Trophoblast cell (in vitro differentiated cells and primary cell): ENCODE data around the gene FGF22.

Experiments used
- DNase-seq, 2 donors: peaks; one replicate each; pipeline ENCODE4 v3.0.0-alpha.2; 2016
- H2AFZ ChIP-seq: 2 replicates; pipeline ENCODE4 v1.6.1; 2013; ENCODE audit warnings: low read length, moderate library complexity, mild to moderate bottlenecking; ENCODE audit not compliant: insufficient read depth, poor library complexity
- H2AK5ac ChIP-seq: 2 replicates; pipeline ENCODE4 v1.6.1; 2013; ENCODE audit warnings: mild to moderate bottlenecking, low read length
- H2BK120ac ChIP-seq: 2 replicates; pipeline ENCODE4 v1.6.1; 2013; ENCODE audit warnings: low read length, mild to moderate bottlenecking, moderate library complexity; ENCODE audit not compliant: insufficient read depth, poor library complexity
- H2BK12ac ChIP-seq: 2 replicates; pipeline ENCODE4 v1.6.1; 2013; ENCODE audit warnings: mild to moderate bottlenecking, low read length, moderate library complexity
- H2BK5ac ChIP-seq: 2 replicates; pipeline ENCODE4 v1.6.1; 2013; ENCODE audit warnings: low read length, low read depth, moderate library complexity, mild to moderate bottlenecking; ENCODE audit not compliant: poor library complexity
- H3K14ac ChIP-seq: 2 replicates; pipeline ENCODE4 v1.6.1; 2013; ENCODE audit warnings: mild to moderate bottlenecking, low read length
- H3K18ac ChIP-seq: 2 replicates; pipeline ENCODE4 v1.6.1; 2013; ENCODE audit warnings: mild to moderate bottlenecking, low read length
- H3K23ac ChIP-seq: 2 replicates; pipeline ENCODE4 v1.6.1; 2013; ENCODE audit warnings: low read length
- H3K27ac ChIP-seq: 2 replicates; pipeline ENCODE4 v1.5.1; 2013; ENCODE audit warnings: low read depth, mild to moderate bottlenecking, inconsistent platforms, low read length, moderate library complexity
- H3K27me3 ChIP-seq: 2 replicates; pipeline ENCODE4 v1.6.1; 2013; ENCODE audit warnings: inconsistent platforms, mild to moderate bottlenecking, low read length, moderate library complexity; ENCODE audit not compliant: insufficient read depth
- H3K36me3 ChIP-seq, 2 experiments: 1 replicate in 1 of 2; 2 replicates in 1 of 2; pipeline ENCODE4 v1.6.1; 2013; ENCODE audit warnings: low read length in 2 of 2, mild to moderate bottlenecking in 2 of 2, moderate library complexity in 1 of 2; ENCODE audit not compliant: insufficient read depth in 2 of 2, control insufficient read depth in 1 of 2
- H3K4ac ChIP-seq: 2 replicates; pipeline ENCODE4 v1.6.1; 2013; ENCODE audit warnings: low read depth, mild to moderate bottlenecking, low read length, moderate library complexity
- H3K4me1 ChIP-seq, 2 experiments: 1 replicate in 1 of 2; 2 replicates in 1 of 2; pipeline ENCODE4 v1.6.1; 2013; ENCODE audit warnings: low read length in 2 of 2, mild to moderate bottlenecking in 2 of 2, moderate library complexity in 1 of 2; ENCODE audit not compliant: insufficient read depth in 2 of 2, control insufficient read depth in 1 of 2
- H3K4me2 ChIP-seq: 2 replicates; pipeline ENCODE4 v1.6.1; 2013; ENCODE audit warnings: inconsistent platforms, mild to moderate bottlenecking, low read length, moderate library complexity
- H3K4me3 ChIP-seq: 2 replicates; pipeline ENCODE4 v1.5.1; 2013; ENCODE audit warnings: mild to moderate bottlenecking, low read depth, low read length, inconsistent platforms
- H3K79me1 ChIP-seq: one replicate; pipeline ENCODE4 v1.6.1; 2013; ENCODE audit warnings: low read length
- H3K79me2 ChIP-seq: 2 replicates; pipeline ENCODE4 v1.6.1; 2013; ENCODE audit warnings: low read length, mild to moderate bottlenecking; ENCODE audit not compliant: control insufficient read depth, insufficient read depth, poor library complexity
- H3K9ac ChIP-seq: 2 replicates; pipeline ENCODE4 v1.6.1; 2013; ENCODE audit warnings: mild to moderate bottlenecking, low read length
- H3K9me3 ChIP-seq: 2 replicates; pipeline ENCODE4 v1.6.1; 2013; ENCODE audit warnings: low read depth, mild to moderate bottlenecking, control low read depth, inconsistent platforms, low read length; ENCODE audit not compliant: insufficient read depth
- H4K12ac ChIP-seq: 2 replicates; pipeline ENCODE4 v1.6.1; 2013; ENCODE audit warnings: low read depth, mild to moderate bottlenecking, low read length, moderate library complexity
- H4K8ac ChIP-seq: 2 replicates; pipeline ENCODE4 v1.6.1; 2013; ENCODE audit warnings: low read depth, mild to moderate bottlenecking, low read length, moderate library complexity
- H4K91ac ChIP-seq: one replicate; pipeline ENCODE4 v1.6.1; 2013; ENCODE audit warnings: low read depth, mild to moderate bottlenecking, low read length, moderate library complexity
- WGBS: extraction: QIAGEN DNeasy Blood & Tissue Kit; methylation state at CpG from one replicate; pipeline ENCODE4 v1.1.7; 2013; ENCODE audit warnings: missing lambda C conversion rate; ENCODE audit not compliant: insufficient read length, insufficient coverage; ENCODE audit errors: extremely low coverage; 5-methylcytosine and 5-hydroxymethylcytosine counted together

FGF22 gene

DNA sequence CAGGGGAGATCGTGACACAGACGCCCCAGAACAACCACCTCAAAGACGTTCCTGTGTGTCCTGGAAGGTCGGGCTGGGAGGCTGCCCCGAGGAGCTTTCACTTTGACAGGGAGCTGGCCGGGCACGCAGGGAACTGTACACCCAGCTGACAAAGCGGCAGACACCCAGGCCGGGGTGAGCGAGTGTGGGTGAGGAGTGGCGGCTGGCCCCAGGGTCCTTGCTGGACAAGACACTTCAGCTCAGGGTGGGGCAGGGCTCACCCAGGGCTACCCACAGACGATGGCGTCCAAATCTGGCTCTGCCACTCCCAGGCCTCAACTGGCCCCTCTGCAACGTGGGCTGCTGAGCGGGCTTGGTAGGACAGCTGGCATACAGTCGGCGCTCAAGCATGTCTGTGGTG, 2.0 kb downstream of the FGF22 start:
- Histone ChIP-seq H2BK12ac (no peak overlapping the region), H4K91ac (no peak overlapping the region), H3K4ac (no peak overlapping the region), H3K79me1 (no peaks in the 10 kb centered on the region), H3K14ac (no peak overlapping the region), H2BK5ac (no peak overlapping the region), H3K4me3 (no peak overlapping the region), H2AK5ac (no peak overlapping the region), H3K4me1 (peaks cover 3 to 9% of the 10 kb centered on the region in 2 experiments), H2BK120ac (no peak overlapping the region), H3K36me3 (peaks cover 22 to 29% of the 10 kb centered on the region in 2 experiments), H2AFZ (no peak overlapping the region), H3K9me3 (peaks cover 4% of the 10 kb centered on the region), H3K9ac (no peak overlapping the region), H3K23ac (no peak overlapping the region), H3K18ac (no peak overlapping the region), H3K4me2 (no peak overlapping the region), H4K12ac (no peak overlapping the region), H4K8ac (no peak overlapping the region), H3K79me2 (no peaks in the 10 kb centered on the region), H3K27ac (no peak overlapping the region), H3K27me3 (no peaks in the 10 kb centered on the region)
- no CpG with 5 or more reads among the region's 17 CpGs for whole genome bisulfite sequencing
- DNase-seq = peak in 1 of 2 donors; percentile 23

DNA sequence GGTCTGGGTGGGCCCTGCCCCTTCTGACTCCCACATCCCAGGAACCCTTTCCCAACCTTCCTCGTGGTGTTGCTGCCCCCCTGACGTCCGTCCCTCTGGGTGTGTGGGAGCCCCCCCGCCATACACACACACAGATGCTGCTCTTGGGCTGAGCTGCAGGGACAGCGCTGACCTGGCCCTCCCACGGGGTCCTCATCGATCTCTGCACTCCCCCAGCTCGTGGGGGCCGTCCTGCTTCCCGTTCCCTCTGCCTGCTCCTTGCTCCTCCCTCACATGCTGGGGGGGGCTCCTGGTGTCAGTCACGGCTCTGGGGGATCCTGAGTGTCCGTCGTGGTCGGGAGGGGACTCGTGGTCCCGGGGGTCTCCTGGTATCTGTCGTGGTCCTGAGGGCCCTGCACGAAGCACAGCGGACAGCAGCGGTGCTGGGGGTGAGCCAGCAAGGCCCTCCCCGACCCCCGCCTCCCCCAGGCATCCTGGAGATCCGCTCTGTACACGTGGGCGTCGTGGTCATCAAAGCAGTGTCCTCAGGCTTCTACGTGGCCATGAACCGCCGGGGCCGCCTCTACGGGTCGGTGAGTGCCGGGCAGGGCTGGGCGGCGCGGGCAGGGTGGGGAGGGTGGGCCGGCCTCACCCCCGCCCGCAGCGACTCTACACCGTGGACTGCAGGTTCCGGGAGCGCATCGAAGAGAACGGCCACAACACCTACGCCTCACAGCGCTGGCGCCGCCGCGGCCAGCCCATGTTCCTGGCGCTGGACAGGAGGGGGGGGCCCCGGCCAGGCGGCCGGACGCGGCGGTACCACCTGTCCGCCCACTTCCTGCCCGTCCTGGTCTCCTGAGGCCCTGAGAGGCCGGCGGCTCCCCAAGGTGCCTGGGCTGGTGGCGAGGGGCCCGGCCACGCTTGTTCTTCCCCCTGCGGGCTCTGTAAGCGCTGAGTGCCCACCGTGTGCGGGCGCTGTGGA, 3.4 kb downstream of the FGF22 start:
- Histone ChIP-seq H3K27me3 (no peaks in the 10 kb centered on the region), H3K9me3 (peaks cover 4% of the 10 kb centered on the region), H2BK12ac (no peak overlapping the region), H3K79me1 (no peaks in the 10 kb centered on the region), H2AFZ (no peak overlapping the region), H4K12ac (no peak overlapping the region), H3K79me2 (no peaks in the 10 kb centered on the region), H4K8ac (no peak overlapping the region), H4K91ac (no peak overlapping the region), H3K4me2 (no peak overlapping the region), H2BK120ac (no peak overlapping the region), H3K4ac (no peak overlapping the region), H3K18ac (no peak overlapping the region), H3K27ac (no peak overlapping the region), H3K4me3 (no peak overlapping the region), H3K4me1 (peaks cover 3 to 9% of the 10 kb centered on the region in 2 experiments), H2BK5ac (no peak overlapping the region), H2AK5ac (no peak overlapping the region), H3K14ac (no peak overlapping the region), H3K36me3 (peaks cover 35 to 42% of the 10 kb centered on the region in 2 experiments), H3K23ac (no peak overlapping the region), H3K9ac (no peak overlapping the region)
- WGBS = no CpG with 5 or more reads among the region's 70 CpGs
- peak in 1 of 2 donors; percentile 36 for DNase-seq

- Histone ChIP-seq H3K27ac (no peak overlapping the region), H2BK12ac (no peak overlapping the region), H4K91ac (no peak overlapping the region), H4K8ac (no peak overlapping the region), H3K14ac (no peak overlapping the region), H2AK5ac (no peak overlapping the region), H3K27me3 (no peaks in the 10 kb centered on the region), H3K79me2 (no peaks in the 10 kb centered on the region), H3K9ac (no peak overlapping the region), H3K4ac (no peak overlapping the region), H4K12ac (no peak overlapping the region), H3K4me1 (peaks cover 3 to 7% of the 10 kb centered on the region in 2 experiments), H2BK120ac (no peak overlapping the region), H3K36me3 (peaks cover 41 to 49% of the 10 kb centered on the region in 2 experiments), H3K4me2 (no peak overlapping the region), H3K9me3 (peaks cover 4% of the 10 kb centered on the region), H2BK5ac (no peak overlapping the region), H3K23ac (no peak overlapping the region), H3K79me1 (no peaks in the 10 kb centered on the region), H2AFZ (no peak overlapping the region), H3K4me3 (no peak overlapping the region), H3K18ac (no peak overlapping the region)
- no CpG with 5 or more reads among the region's 24 CpGs for WGBS
- no peak for DNase-seq
Observed at GRCh38 chr19:643736-644135, 4.1 kb downstream of the FGF22 start.

DNA sequence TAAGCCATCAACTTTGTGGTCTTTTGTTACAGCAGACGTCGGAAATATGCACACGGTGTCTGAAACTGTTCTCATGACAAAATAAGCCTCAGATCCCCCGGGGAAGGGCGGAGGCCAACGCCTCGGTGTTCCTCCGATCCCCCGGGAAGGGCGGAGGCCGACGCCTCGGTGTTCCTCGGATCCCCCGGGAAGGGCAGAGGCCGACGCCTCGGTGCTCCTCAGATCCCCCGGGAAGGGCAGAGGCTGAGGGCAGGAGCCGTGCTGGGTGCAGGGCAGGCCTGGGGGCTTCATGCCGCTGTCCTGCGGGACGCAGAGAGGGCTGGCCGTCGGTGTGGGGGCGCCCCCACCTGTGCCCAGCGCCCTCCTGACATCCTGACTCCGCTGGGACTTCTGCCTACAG, 4.7 kb downstream of the FGF22 start:
- Histone ChIP-seq H3K14ac (no peak overlapping the region), H4K8ac (no peak overlapping the region), H3K18ac (no peak overlapping the region), H4K91ac (no peak overlapping the region), H3K4me3 (no peak overlapping the region), H3K79me2 (no peaks in the 10 kb centered on the region), H3K9me3 (peaks cover 2% of the 10 kb centered on the region), H2BK120ac (no peak overlapping the region), H2AFZ (no peak overlapping the region), H2BK5ac (no peak overlapping the region), H4K12ac (no peak overlapping the region), H3K79me1 (no peaks in the 10 kb centered on the region), H3K4me1 (peaks cover 0 to 2% of the 10 kb centered on the region in 2 experiments), H3K9ac (no peak overlapping the region), H3K4ac (no peak overlapping the region), H2BK12ac (no peak overlapping the region), H3K27ac (no peak overlapping the region), H3K4me2 (no peak overlapping the region), H3K36me3 (peaks cover 47 to 55% of the 10 kb centered on the region in 2 experiments), H3K27me3 (no peaks in the 10 kb centered on the region), H2AK5ac (no peak overlapping the region), H3K23ac (no peak overlapping the region)
- WGBS = no CpG with 5 or more reads among the region's 28 CpGs
- DNase-seq = no peak
